Vagina (tissue), 2 donors: Measurements from ENCODE around the gene ACOX2.

Experiments used
- CTCF ChIP-seq, 3 experiments: fragments of 450-650 bp in 2 of 3; fragments of 200-600 bp in 1 of 3; sonication (generic) in 1 of 3; IDR thresholded peaks; one replicate each; pipeline ENCODE4 v1.5.1; 2017 to 2019; ENCODE audit warnings: antibody characterized with exemption in 3 of 3, mild to moderate bottlenecking in 2 of 3, moderate library complexity in 2 of 3
- POLR2A ChIP-seq, 2 donors: fragments of 450-650 bp; IDR thresholded peaks; one replicate each; pipeline ENCODE4 v1.6.1; 2017; ENCODE audit warnings: antibody characterized with exemption in 2 of 2, mild to moderate bottlenecking in 2 of 2, moderate library complexity in 2 of 2

- TF ChIP-seq CTCF (IDR thresholded peaks at IDR 0.05), result no peak
- TF ChIP-seq POLR2A (IDR thresholded peaks at IDR 0.05), result no peak
Measured at GRCh38 chr3:58537412-58538301, 667 bp upstream of the ACOX2 start.
